LNCAP (cell line): ENCODE results near the gene IL1B.

ENCODE experiments used
- TF ChIP-seq, protein P1 (sequence below): fragments of 450-650 bp; IDR thresholded peaks from 2 replicates; pipeline ENCODE4 v1.5.1; 2017; ENCODE audit warnings: mild to moderate bottlenecking

IL1B gene

DNA sequence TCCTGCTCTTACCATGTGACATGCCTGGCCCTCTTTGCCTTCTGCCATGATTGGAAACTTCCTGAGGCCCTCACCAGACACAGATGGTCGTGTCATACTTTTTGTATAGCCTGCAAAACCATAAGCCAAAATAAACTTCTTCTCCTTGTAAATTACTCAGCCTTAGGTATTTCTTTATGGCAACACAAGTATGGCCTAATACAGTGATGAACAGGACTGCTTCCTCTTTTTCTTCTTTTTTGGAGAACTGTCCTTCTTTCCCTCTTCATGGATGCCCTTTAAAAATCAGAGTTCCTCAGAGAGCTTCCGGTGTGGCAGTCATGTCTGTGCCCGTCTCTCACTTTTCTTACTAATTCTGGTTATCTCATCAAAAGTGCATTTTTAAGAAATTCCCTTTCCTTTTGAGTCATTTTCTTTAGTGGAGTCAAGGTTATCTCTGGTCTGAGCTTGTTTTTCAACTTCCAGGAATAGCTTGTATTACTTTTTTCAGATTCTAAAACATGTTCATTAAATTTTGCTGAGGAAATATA, 43.1 kb downstream of the IL1B start:
- TF ChIP-seq, protein P1, sequence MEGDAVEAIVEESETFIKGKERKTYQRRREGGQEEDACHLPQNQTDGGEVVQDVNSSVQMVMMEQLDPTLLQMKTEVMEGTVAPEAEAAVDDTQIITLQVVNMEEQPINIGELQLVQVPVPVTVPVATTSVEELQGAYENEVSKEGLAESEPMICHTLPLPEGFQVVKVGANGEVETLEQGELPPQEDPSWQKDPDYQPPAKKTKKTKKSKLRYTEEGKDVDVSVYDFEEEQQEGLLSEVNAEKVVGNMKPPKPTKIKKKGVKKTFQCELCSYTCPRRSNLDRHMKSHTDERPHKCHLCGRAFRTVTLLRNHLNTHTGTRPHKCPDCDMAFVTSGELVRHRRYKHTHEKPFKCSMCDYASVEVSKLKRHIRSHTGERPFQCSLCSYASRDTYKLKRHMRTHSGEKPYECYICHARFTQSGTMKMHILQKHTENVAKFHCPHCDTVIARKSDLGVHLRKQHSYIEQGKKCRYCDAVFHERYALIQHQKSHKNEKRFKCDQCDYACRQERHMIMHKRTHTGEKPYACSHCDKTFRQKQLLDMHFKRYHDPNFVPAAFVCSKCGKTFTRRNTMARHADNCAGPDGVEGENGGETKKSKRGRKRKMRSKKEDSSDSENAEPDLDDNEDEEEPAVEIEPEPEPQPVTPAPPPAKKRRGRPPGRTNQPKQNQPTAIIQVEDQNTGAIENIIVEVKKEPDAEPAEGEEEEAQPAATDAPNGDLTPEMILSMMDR: no peak

DNA sequence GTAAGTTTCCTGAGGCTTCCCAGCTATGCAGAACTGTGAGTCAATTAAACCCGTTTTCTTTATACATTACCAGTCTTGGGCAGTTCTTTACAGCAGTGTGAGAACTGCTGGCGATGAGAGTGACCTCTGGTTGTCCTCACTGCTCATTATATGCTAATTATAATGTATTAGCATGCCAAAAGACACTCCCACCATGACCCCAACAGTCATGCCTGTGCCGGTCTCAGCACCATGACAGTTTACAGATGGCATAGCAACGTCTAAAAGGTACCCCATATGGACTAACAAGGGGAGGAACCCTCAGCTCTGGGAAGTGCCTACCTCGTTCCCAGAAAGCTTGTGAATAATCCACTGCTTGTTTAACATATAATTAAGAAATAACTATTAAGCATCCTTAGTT, 44.2 kb downstream of the IL1B start:
- TF ChIP-seq, protein P1: no peak

DNA sequence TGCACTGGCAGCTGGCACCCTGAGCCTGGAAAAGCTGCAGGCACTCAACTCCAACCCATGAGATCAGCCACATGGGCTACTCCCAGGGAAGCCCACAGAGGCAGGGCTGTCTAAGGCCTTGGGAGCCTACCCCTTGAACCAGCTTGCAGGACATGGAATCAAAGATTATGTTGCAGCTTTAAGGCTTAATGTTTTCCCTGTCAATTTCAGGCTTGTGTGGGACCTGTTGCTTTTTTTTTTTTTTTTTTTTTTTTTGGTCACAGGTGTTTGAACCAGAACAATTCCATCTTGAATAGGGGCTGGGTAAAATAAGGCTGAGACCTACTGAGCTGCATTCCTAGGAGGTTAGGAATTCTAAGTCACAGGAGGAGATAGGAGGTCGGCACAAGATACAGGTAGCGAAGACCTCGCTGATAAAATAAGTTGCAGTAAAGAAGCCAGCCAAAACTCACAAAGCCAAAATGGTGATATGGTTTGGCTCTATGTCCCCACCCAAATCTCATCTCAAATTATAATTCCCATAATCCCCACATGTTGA, 44.8 kb downstream of the IL1B start:
- TF ChIP-seq, protein P1: no peak

DNA sequence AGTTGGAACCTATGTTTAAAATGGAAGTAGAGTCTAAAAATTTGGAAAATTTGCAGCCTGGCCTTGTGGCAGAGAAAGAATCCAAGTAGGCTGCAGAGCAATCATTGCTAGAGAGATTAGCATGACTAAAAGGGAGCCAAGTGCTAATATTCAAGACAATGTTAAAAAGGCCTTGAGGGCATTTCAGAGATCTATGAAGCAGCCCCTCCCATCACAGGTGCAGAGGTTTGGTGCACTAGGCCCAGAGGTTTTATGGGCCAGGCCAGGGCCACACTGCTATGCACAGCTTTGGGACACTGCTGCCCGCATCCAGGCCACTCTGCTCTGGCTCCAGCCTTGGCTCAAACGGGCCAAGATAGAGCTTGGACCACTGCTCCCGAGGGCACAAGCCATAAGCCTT, 45.6 kb downstream of the IL1B start:
- TF ChIP-seq, protein P1: no peak

DNA sequence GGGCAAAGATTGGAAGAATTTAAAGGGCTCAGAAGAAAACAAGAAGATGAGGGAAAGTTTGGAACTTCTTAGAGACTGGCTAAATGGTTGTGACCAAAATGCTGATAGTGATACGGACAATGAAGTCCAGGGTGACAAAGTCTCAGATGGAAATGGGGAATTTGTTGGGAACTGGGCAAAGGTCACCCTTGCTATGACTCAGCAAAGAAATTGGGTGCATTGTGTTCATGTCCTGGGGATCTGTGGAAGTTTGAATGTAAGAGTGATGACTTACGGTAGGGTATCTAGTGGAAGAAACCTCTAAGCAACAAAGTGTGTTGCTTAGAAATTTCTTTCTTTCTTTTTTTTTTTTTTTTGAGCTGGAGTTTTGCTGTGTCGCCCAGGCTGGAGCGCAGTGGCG, 46.3 kb downstream of the IL1B start:
- TF ChIP-seq, protein P1: no peak

DNA sequence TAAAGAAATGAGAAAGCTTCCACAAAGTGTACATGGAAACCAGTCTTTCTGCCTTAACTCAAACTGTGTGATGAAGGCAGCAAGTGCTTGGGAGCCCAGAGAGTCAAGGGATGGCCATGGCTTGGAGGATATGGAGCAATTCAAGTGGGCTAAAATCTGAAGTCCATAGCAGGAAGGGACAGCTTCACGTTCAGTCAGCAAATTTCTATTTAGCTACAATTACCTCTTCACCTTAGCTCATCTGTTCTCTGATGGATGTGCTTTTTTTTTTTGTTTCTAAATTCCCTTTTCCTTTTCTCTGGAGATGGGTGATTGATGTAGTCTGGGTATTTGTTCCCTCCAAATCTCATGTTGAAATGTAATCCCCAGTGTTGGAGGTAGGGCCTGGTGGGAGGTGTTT, 47.4 kb downstream of the IL1B start:
- TF ChIP-seq, protein P1: no peak

DNA sequence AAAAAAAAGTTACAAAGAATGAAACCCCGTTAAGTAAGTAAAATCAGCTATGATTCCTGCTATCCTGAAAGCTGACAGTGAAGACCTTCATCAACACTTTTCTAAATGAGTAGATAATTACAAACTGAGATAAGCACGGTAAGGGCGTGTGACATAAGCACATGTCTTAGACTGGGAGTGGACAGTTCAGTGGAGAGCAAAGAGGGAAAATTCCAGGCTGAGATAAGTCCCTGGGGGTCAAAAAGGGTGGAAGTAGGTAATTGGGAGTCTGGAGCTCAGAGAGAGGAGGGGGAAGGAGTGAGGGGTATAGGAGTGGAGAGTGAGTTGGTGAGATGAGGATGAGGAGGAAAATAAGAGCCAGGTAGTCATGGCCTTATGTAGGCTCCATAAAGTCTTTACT, 47.9 kb downstream of the IL1B start:
- TF ChIP-seq, protein P1: no peak
